Measurements from ENCODE around the gene KRTAP4-9. TPM values are rescaled to one million over a fixed set of nuclear protein-coding genes. Genes with fewer than 3 reads are reported as not detected.
"Not testable (repeated sequence)": the region's sequence is repeated elsewhere in the genome, so short reads cannot be mapped to it uniquely, and the experiment has no call there.

The KRTAP4-9 gene
- total and polyA plus RNA-seq, 10 of the 15 experiments (the other 5 are each of a cell fraction or from before 2014, with no cell fraction given) = not detected

DNA sequence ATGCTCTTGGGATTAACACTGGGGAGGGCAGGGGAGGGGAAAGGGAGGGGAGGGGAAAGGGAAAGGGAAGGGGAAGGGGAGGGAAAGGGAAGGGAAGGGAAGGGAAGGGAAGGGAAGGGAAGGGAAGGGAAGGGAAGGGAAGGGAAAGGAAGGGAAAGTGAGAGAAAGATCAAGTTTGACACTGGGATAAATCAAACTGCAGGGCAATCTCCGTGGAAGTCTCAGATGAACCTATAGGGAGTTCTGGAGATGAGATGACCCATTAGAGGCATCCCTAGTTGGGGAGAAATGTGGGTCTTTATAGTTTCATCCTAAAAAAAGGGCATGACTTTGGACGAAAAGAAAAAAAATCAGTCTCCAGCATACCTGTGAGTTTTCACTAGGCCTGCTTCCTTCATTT lies 16.6 kb downstream of the KRTAP4-9 start:
- no peaks in the 10 kb centered on the region for H3K36me3 ChIP-seq (ENCODE audit: control insufficient read depth in 2 of 2, insufficient read depth in 2 of 2, low read length in 1 of 2)
- TF ChIP-seq DPF2 (IDR thresholded peaks at IDR 0.05) = no peak
- TF ChIP-seq ZNF384 (IDR thresholded peaks at IDR 0.05; ENCODE audit: borderline replicate concordance, low read depth, low read length) = no peak
- TF ChIP-seq PBX3 (IDR thresholded peaks at IDR 0.05; ENCODE audit: insufficient replicate concordance, low read depth, low read length) = no peak
- TF ChIP-seq CEBPB (IDR thresholded peaks at IDR 0.05; ENCODE audit: borderline replicate concordance in 1 of 2, low read depth in 2 of 2, low read length in 2 of 2) = no peak
- no peak for TF ChIP-seq ZNF24 (IDR thresholded peaks at IDR 0.05)
- TF ChIP-seq MYB (IDR thresholded peaks at IDR 0.05; ENCODE audit: borderline replicate concordance, low read depth, low read length) = no peak
- TF ChIP-seq, protein P1, sequence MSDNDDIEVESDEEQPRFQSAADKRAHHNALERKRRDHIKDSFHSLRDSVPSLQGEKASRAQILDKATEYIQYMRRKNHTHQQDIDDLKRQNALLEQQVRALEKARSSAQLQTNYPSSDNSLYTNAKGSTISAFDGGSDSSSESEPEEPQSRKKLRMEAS (IDR thresholded peaks at IDR 0.05; ENCODE audit: low read depth, low read length) = no peak
- no peak for TF ChIP-seq CBX5 (IDR thresholded peaks at IDR 0.05; ENCODE audit: low read depth)
- no peak for TF ChIP-seq NFXL1 (IDR thresholded peaks at IDR 0.05; ENCODE audit: borderline replicate concordance)
- TF ChIP-seq RUNX3 (IDR thresholded peaks at IDR 0.05; ENCODE audit: low read length) = no peak
- TF ChIP-seq, protein P2, sequence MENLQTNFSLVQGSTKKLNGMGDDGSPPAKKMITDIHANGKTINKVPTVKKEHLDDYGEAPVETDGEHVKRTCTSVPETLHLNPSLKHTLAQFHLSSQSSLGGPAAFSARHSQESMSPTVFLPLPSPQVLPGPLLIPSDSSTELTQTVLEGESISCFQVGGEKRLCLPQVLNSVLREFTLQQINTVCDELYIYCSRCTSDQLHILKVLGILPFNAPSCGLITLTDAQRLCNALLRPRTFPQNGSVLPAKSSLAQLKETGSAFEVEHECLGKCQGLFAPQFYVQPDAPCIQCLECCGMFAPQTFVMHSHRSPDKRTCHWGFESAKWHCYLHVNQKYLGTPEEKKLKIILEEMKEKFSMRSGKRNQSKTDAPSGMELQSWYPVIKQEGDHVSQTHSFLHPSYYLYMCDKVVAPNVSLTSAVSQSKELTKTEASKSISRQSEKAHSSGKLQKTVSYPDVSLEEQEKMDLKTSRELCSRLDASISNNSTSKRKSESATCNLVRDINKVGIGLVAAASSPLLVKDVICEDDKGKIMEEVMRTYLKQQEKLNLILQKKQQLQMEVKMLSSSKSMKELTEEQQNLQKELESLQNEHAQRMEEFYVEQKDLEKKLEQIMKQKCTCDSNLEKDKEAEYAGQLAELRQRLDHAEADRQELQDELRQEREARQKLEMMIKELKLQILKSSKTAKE (IDR thresholded peaks at IDR 0.05; ENCODE audit: low read depth, poor library complexity, severe bottlenecking) = no peak
- no peak for TF ChIP-seq BACH1 (IDR thresholded peaks at IDR 0.05; ENCODE audit: borderline replicate concordance)
- no peak for TF ChIP-seq WRNIP1 (IDR thresholded peaks at IDR 0.05; ENCODE audit: borderline replicate concordance, low read depth, low read length)
- TF ChIP-seq TCF3 (IDR thresholded peaks at IDR 0.05; ENCODE audit: borderline replicate concordance, insufficient read depth, low read depth, low read length) = no peak
- TF ChIP-seq SREBF1 (IDR thresholded peaks at IDR 0.05; ENCODE audit: low read length) = no peak
- no peak for TF ChIP-seq SMAD5 (IDR thresholded peaks at IDR 0.05; ENCODE audit: low read depth)
- no peak overlapping the region for H3K4me3 ChIP-seq
- SMC1A ChIA-PET (ENCODE audit: uncharacterized antibody, unreplicated experiment) = no interaction called here
- no peak overlapping the region for H2AFZ ChIP-seq (ENCODE audit: control insufficient read depth, low read depth, low read length)
- no peak overlapping the region for H3K9ac ChIP-seq (ENCODE audit: control insufficient read depth, insufficient read depth, low read length)
- in situ Hi-C loops (cut with MboI) = no loop called here
- no TSS peak for BruUV-seq (replicated peaks)
- no peaks in the 10 kb centered on the region for H3K9me3 ChIP-seq (replicated peaks; ENCODE audit: control insufficient read depth, insufficient read depth, low read length)
- H3K4me1 ChIP-seq (ENCODE audit: control insufficient read depth, insufficient read depth, low read length) = no peaks in the 10 kb centered on the region
- no peak overlapping the region for H3K27ac ChIP-seq (ENCODE audit: control insufficient read depth, insufficient read depth)
- CTCF ChIA-PET = no interaction called here
- ATAC-seq (no peak), DNase-seq (ENCODE audit: low read depth, low spot score) (no peak), FAIRE-seq (no peak)
- H4K20me1 ChIP-seq (ENCODE audit: control insufficient read depth, insufficient read depth) = no peaks in the 10 kb centered on the region
- no peaks in the 10 kb centered on the region for H3K27me3 ChIP-seq (replicated peaks in 1 of 2; ENCODE audit: control insufficient read depth in 2 of 2, insufficient read depth in 2 of 2, low read length in 1 of 2)
- 0% methylated on average over 2 of the region's 2 CpGs for WGBS (ENCODE audit: insufficient coverage, insufficient replicate concordance, low lambda C conversion rate, missing lambda C conversion rate)
- no peaks in the 10 kb centered on the region for H3K79me2 ChIP-seq (ENCODE audit: control insufficient read depth, insufficient read depth, low read length)
- RAD21 ChIA-PET (ENCODE audit: unreplicated experiment) = no interaction called here
- intact Hi-C loops (cut with micrococcal nuclease; ENCODE audit: unreplicated experiment) = no loop called here
- no peak overlapping the region for H3K4me2 ChIP-seq (ENCODE audit: control insufficient read depth, insufficient read depth)
- POLR2A ChIA-PET = no interaction called here

- H3K4me1 ChIP-seq (ENCODE audit: control insufficient read depth, insufficient read depth, low read length); ATAC-seq; H3K27me3 ChIP-seq (replicated peaks in 1 of 2; ENCODE audit: control insufficient read depth in 2 of 2, insufficient read depth in 2 of 2, low read length in 1 of 2); FAIRE-seq; H3K27ac ChIP-seq (ENCODE audit: control insufficient read depth, insufficient read depth); DNase-seq (ENCODE audit: low read depth, low spot score); H3K79me2 ChIP-seq (ENCODE audit: control insufficient read depth, insufficient read depth, low read length); in situ Hi-C loops (cut with MboI); H4K20me1 ChIP-seq (ENCODE audit: control insufficient read depth, insufficient read depth); H3K9me3 ChIP-seq (replicated peaks; ENCODE audit: control insufficient read depth, insufficient read depth, low read length); BruUV-seq (replicated peaks); SMC1A ChIA-PET (ENCODE audit: uncharacterized antibody, unreplicated experiment); RAD21 ChIA-PET (ENCODE audit: unreplicated experiment); H3K4me2 ChIP-seq (ENCODE audit: control insufficient read depth, insufficient read depth); POLR2A ChIA-PET; H3K36me3 ChIP-seq (ENCODE audit: control insufficient read depth in 2 of 2, insufficient read depth in 2 of 2, low read length in 1 of 2); H3K4me3 ChIP-seq; intact Hi-C loops (cut with micrococcal nuclease; ENCODE audit: unreplicated experiment); H2AFZ ChIP-seq (ENCODE audit: control insufficient read depth, low read depth, low read length); H3K9ac ChIP-seq (ENCODE audit: control insufficient read depth, insufficient read depth, low read length): not testable (repeated sequence)
- CTCF ChIA-PET = interaction anchor here (0.5 kb wide), 1 partner anchor 432 kb away, joined by 3 read pairs; no protein-coding TSS in a partner anchor
- 25% methylated on average over 12 of the region's 12 CpGs for WGBS (ENCODE audit: insufficient coverage, insufficient replicate concordance, low lambda C conversion rate, missing lambda C conversion rate)
Measured at GRCh38 chr17:41123292-41123990, 18.3 kb downstream of the KRTAP4-9 start.
